Stimulated activated CD8-positive, alpha-beta memory T cell treated with anti-CD3 and anti-CD28 coated beads, Interleukin-12 subunit alpha, Interleukin-12 subunit beta, amount 100 ng/mL, for 24 hours (primary cell): Measurements from ENCODE around the gene FBXO36.
"Not testable (repeated sequence)": the region's sequence is repeated elsewhere in the genome, so short reads cannot be mapped to it uniquely, and the experiment has no call there.

Source experiments
- DNase-seq: peaks from one replicate; pipeline ENCODE4 v3.0.0-alpha.2; 2020; ENCODE audit errors: extremely low read depth

Gene FBXO36

DNA sequence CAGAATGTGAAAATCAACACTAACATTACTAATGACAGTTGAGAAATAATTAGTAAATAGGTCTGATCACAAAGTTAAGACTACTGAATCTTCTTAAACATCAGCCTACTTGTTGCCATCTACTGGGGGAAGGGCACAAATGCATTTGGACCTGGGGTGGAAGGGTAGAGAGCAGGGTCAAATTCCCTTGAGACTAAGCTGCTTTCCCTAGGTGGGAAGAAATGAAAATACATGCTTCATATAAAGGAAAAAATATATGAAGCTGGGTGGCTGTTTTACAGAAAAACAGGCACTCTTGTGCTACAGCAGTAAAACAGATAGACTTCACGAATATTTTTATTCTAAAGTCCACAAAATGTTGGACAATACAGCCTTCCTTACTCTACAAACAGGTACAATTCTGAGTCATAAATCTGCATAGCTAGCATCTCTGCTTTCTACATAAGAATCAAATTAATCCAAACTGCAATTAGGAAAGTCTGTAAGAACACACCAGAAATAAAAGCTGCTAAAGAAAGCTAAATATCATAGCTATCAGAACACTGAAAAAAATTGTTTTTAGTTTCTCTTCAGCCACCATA, 11.4 kb upstream of the FBXO36 start:
- no peak for DNase-seq

- DNase-seq = no peak
Measured at GRCh38 chr2:229914171-229914570, 8.1 kb upstream of the FBXO36 start.

DNA sequence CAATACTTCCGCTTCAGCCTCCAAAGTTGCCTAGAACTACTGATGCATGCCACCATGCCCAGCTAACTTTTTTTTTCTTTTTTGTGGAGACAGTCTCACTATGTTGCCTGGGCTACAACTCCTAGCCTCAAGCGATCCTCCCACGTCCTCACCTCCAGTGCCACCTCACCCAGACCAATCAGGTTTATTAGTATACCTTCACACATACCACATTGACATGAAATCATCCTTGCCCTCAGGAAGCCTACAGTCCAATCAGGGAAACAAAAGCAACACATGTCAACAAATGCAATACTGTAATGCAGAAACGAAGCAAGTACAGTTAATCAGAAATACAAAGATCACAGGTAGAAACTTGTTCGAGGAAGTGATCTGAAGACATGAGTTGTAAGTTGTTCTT, 4.5 kb upstream of the FBXO36 start:
- no peak for DNase-seq

DNA sequence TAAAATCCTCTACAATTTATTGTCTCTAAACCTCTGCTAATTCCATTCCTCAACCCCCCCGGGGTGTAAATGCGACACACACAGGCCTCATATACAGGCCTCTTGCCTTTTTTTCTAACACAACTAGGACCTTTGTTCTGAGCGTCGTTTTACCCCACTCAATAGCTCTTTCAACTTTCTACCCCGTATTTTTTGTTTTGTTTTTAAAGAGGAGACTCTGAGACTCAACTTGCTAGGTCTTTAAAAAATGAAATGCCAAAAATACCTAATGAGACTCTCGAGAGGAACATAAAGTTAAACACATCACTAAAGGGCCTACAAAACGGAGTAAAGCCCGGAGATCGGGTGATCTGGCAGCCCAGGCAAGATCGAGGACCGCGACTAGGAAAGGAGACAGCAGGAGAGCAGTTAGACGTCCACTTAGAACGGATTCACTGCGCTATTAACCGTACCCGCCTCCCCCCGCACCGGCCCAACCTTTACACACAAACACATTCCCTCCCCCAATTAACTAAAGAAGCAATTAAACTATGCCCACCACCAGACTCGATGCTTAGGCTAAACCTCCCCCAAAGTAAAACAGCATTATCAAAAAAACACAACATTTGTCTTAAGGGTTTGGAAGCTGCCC, 2.2 kb upstream of the FBXO36 start:
- no peak for DNase-seq

GRCh38 chr2:229921101-229921891, 1.0 kb upstream of the FBXO36 start:
- DNase-seq = peak; percentile 48

DNA sequence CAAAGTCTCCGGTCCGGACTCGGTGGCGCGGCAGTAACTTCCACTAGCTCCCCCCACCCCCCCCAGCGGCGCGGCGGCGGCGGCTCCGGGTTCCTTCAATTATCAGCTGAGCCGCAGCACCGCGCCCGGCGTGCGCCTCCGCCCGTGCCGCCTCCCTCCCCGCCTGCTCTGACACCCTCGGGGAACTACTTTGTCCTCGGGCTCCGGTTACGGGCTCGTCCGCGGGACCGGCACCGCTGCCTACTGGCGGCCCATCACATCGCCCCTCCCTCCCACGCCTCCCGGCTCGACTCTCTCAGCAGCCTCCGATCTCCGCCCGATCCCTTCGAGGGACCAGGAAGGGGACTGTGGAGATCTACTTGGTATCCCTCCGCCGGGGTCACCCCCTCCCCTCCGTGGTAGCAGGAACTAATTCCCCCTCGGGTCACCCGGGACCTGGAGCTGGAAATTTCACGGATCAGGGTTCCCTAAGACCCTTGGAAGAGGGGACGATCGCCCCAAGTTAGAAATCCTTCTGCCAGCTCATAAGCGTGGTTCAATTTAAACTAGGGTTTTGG, 333 bp upstream of the FBXO36 start, which contains the start of gene TRIP12:
Gene TRIP12 (minus strand): TSS at position 118 of the 557 bp plus-strand sequence. CDS start 41,930 bp downstream, outside the sequence.
- peak; percentile 65 for DNase-seq

GRCh38 chr2:229924541-229924940, 2.2 kb downstream of the FBXO36 start:
- DNase-seq = not testable (repeated sequence)

GRCh38 chr2:229925201-229925600, 2.9 kb downstream of the FBXO36 start:
- DNase-seq = no peak

GRCh38 chr2:229927817-229928321, 5.6 kb downstream of the FBXO36 start:
- no peak for DNase-seq

DNA sequence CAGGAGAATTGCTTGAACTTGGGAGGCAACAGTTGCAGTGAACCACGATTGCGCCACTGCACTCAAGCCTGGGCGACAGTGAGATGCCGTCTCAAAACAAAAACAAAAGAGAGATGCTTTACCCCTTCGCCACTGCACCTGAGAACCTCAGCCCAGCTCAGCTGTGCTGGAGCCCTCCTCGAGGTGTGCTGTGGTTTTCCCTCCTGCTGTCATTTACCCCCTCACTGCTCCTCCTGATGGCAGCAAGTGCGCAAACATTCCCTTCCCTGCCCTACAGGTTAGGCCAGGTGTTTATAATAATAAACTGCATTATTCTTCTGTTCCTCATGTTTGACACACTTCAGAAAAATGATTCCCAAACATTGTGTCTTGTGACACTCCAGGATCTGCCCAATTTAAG, 8.4 kb downstream of the FBXO36 start:
- no peak for DNase-seq

DNA sequence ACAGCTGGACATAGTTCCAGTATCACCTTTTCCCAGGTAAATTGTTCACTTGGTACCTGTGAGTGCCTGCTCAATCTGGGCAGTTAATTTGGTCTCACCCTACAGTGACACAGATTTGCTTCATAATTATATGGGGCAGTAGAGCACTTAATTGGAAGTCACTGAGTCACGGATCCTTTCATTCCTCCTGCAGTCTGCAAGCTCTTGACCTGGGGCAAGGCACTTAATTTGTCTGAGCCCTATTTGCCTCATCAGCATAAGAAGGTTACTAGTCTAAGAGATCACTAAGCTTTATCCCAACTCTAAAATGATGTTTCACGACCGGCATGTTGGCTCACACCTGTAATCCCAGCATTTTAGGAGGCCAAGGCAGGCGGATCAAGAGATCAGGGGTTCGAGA, 8.9 kb downstream of the FBXO36 start:
- DNase-seq = no peak

DNA sequence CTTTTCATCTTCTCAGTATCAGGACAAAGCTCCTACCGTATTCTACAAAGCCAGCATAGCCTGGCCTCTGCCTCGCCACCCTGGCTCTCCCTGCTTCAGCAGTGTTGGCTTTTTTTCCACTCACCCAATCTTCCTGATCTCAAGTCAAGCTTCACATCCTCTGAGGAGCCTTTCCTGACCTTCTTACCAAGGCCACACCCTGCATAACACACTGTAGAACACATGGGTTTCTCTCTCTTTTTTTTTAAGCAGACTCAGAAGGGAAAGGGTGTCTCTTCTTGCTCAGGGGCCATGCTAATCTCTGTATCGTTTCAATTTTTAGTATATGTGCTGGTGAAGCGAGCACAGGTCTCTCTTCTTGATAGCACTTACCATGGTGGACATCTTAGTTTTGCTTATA, 15.2 kb downstream of the FBXO36 start:
- no peak for DNase-seq

DNA sequence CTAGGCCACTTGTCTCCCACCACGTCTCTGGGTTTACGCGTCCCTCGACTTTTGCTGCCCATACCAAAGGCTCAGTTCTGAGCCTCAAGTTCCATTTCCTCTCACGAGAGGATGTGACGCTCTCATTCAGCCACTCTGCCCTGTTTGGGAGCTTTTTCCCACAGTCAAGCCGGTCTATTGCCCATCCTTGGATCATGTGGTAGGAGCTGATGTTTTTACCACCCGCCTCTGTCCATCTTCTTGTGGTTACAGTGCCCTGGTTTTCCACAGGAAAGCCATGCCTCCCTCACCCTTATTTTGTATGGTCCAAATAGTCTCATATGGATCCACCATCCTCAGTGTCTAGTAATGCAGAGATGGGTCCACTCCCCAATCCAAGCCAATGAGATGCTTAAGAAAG, 20.4 kb downstream of the FBXO36 start:
- no peak for DNase-seq

DNA sequence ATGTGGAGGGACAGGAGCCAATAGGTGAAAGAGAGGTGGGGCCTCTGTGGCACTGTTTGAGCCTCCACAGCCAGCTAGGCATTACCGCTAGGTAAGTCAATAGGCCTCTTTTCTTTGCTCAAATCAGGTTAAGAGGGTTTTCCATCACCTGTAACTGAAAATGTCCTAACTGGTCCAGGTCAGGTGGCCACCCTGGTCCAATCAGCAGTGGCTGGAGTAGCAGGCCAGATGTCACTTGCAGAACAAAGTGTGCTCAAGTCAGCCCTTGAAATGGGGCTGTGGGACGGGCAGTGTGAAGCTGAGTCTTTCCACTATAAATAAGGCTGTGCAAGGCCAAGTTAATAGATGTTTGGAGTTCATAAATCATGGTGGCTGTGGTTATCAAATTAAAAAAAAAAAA, 20.9 kb downstream of the FBXO36 start:
- no peak for DNase-seq

GRCh38 chr2:229943770-229944449, 21.6 kb downstream of the FBXO36 start:
- no peak for DNase-seq

DNA sequence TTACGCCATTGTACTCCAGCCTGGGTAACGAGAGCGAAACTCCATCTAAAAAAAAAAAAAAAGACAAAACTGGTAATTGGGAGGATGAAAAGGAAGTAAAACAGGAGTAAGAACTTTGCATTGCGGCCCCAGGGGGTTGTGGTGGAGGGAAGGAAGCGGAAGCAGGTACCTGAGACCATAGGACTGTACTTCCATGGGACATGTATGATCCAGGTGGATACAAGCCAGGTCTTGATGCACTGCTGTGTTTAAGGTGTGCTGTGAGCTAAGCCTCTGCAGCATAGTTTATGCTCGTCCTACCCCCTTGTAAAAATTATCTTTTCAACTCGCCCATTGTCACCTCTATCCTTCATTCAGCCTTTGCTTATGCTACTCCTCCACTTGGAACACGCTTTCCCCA, 23.7 kb downstream of the FBXO36 start:
- no peak for DNase-seq

DNA sequence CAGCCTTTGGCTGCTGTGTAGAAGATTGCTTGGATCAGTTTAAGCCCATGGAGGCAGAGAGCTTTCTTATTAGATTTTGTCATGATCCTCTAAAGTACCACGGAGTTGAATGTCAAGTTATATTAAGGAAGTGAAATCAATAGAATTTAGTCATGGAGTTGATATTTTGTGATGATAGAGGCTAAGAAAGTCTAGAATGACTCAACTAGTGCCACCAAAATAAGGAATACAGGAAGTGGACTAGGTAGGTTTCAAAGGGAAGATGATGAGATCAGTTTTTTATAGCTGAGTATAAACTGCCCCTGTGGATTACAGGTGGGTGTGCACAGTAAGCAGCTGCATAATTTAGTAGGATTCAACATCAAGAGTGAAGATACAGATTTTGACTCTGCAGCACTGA, 25.2 kb downstream of the FBXO36 start:
- DNase-seq = no peak

- DNase-seq = no peak
Measured at GRCh38 chr2:229952256-229952835, 30.0 kb downstream of the FBXO36 start.

GRCh38 chr2:229955663-229956062, 33.4 kb downstream of the FBXO36 start:
- DNase-seq = no peak

DNA sequence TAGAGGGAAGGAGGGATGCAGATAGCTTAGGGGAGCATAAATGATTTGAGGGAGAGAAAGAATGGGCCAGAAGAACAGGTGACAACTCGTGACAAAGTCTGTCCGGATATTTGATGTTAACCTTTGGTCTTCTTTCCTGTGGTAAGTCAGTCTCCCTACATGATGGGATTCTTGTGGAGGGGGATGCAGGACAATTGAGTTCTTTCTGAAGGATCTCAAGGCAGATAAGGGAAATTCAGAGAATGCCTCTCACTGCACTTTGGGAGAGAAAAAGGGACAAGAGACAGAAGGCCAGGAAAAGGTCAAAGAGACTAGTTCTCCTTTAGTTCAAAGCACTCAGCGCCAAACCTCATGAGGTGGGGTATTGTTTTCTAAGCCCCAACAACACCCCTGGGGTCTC, 34.2 kb downstream of the FBXO36 start:
- no peak for DNase-seq

DNA sequence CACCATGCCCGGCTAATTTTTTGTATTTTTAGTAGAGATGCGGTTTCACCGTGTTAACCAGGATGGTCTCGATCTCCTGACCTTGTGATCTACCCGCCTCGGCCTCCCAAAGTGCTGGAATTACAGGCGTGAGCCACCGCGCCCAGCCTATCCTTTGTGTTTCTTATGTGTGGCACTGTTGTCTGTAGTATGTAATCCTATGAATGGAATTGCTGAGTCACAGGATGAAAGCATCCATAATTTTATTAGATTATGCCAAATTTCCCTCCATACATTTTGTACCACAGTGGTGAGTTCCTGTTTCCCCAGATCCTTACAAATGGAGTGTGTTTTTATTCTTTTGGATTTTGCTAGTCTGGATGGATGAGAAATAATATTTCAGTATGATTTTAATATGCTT, 41.3 kb downstream of the FBXO36 start:
- not testable (repeated sequence) for DNase-seq

- DNase-seq = no peak
Measured at GRCh38 chr2:229969921-229970320, 47.6 kb downstream of the FBXO36 start.
